ENCODE data around the gene PPP2R1A.
"Not testable (repeated sequence)": the region's sequence is repeated elsewhere in the genome, so short reads cannot be mapped to it uniquely, and the experiment has no call there.

Gene PPP2R1A

GRCh38 chr19:52244021-52244420, 54.2 kb downstream of the PPP2R1A start:
- DNase-seq: no peak
- no peak for ATAC-seq

GRCh38 chr19:52248241-52248640, 58.4 kb downstream of the PPP2R1A start:
- DNase-seq: peak; percentile 62
- ATAC-seq: no peak

- no peak for DNase-seq
- no peak for ATAC-seq
These were observed 68.6 kb downstream of the PPP2R1A start for GRCh38 chr19:52258426-52258825.

- not testable (repeated sequence) for ATAC-seq
These were observed 75.7 kb downstream of the PPP2R1A start for GRCh38 chr19:52265556-52265955.

GRCh38 chr19:52269338-52270261, 79.7 kb downstream of the PPP2R1A start, which contains the start of gene ZNF766:
ZNF766 (plus strand) TSS chr19:52269587; CDS start chr19:52269614, 27 bp downstream.
- ATAC-seq: peak; percentile 99

More at GRCh38 chr19:52265556-52265955, 75.7 kb downstream of the PPP2R1A start:
- DNase-seq: peak; percentile 15

GRCh38 chr19:52270266-52270885, 80.5 kb downstream of the PPP2R1A start:
- peak; percentile 23 for DNase-seq
- ATAC-seq: no peak

More at GRCh38 chr19:52269338-52270261, 79.7 kb downstream of the PPP2R1A start, which contains the start of gene ZNF766:
- DNase-seq: peak; percentile 98

GRCh38 chr19:52273301-52273700, 83.4 kb downstream of the PPP2R1A start:
- no peak for DNase-seq
- no peak for ATAC-seq

GRCh38 chr19:52274191-52274590, 84.3 kb downstream of the PPP2R1A start:
- no peak for DNase-seq
- ATAC-seq: no peak

GRCh38 chr19:52275988-52276387, 86.1 kb downstream of the PPP2R1A start:
- no peak for DNase-seq
- no peak for ATAC-seq

GRCh38 chr19:52277471-52277870, 87.6 kb downstream of the PPP2R1A start:
- ATAC-seq (no peak), DNase-seq (no peak)

All from stimulated activated naive CD8-positive, alpha-beta T cell treated with anti-CD3 and anti-CD28 coated beads, Interleukin-15, Interleukin-2, amounts not matched to agents 100 U/mL and 50 U/mL, for 24 hours (primary cell).